ENCODE results near the gene HSD17B10.
"Not testable (repeated sequence)": the region's sequence is repeated elsewhere in the genome, so short reads cannot be mapped to it uniquely, and the experiment has no call there.

HSD17B10 gene

GRCh38 chrX:53435997-53436396, 1.8 kb upstream of the HSD17B10 start:
- no peak for DNase-seq

GRCh38 chrX:53430231-53430630, 3.9 kb downstream of the HSD17B10 start:
- no peak for DNase-seq

- no peak for DNase-seq
These were observed 4.4 kb downstream of the HSD17B10 start for GRCh38 chrX:53429755-53430154.

GRCh38 chrX:53422861-53423306, 11.3 kb downstream of the HSD17B10 start, which contains the start of gene RIBC1:
Gene RIBC1 (plus strand): TSS chrX:53422873. CDS start chrX:53426277, 3,404 bp downstream.
- no peak for DNase-seq

- DNase-seq = peak; percentile 82
These were observed 11.9 kb downstream of the HSD17B10 start, which contains the start of gene SMC1A for GRCh38 chrX:53422086-53422860. Gene SMC1A (minus strand): TSS chrX:53422654. CDS start chrX:53422600, 54 bp downstream.

GRCh38 chrX:53421772-53422085, 12.4 kb downstream of the HSD17B10 start:
- no peak for DNase-seq

GRCh38 chrX:53421125-53421524, 13.0 kb downstream of the HSD17B10 start:
- no peak for DNase-seq

- DNase-seq = not testable (repeated sequence)
These were observed 13.8 kb downstream of the HSD17B10 start for GRCh38 chrX:53420351-53420750.

- DNase-seq = no peak
These were observed 21.7 kb downstream of the HSD17B10 start for GRCh38 chrX:53412446-53412845.

- no peak for DNase-seq
These were observed 30.6 kb downstream of the HSD17B10 start for GRCh38 chrX:53403535-53403934.

- DNase-seq = no peak
These were observed 36.0 kb downstream of the HSD17B10 start for GRCh38 chrX:53398216-53398615.

- DNase-seq = no peak
These were observed 38.4 kb downstream of the HSD17B10 start for GRCh38 chrX:53395605-53396298.

- DNase-seq = no peak
These were observed 50.6 kb downstream of the HSD17B10 start for GRCh38 chrX:53383376-53384076.

All from KG1 (cell line).